Left renal pelvis (tissue), 4 donors: ENCODE results near the gene C22orf39. TPM values are rescaled to one million over a fixed set of nuclear protein-coding genes. Genes with fewer than 3 reads are reported as not detected.

ENCODE experiments used
- DNase-seq, 4 donors: peaks; one replicate each; pipeline ENCODE4 v3.0.0-alpha.2; 2013; ENCODE audit warnings: low read depth in 4 of 4, low spot score in 3 of 4
- polyA plus RNA-seq, 4 donors: library from polyadenylated mRNA; unstranded; fragments of 120-200 nt; gene quantifications; one replicate each; pipeline ENCODE4 v1.2.1, GENCODE V29; 2013; ENCODE audit not compliant: insufficient read length in 4 of 4

The C22orf39 gene
- polyA plus RNA-seq, 4 donors: 39.6 to 46.4 (median 43.2) TPM

DNA sequence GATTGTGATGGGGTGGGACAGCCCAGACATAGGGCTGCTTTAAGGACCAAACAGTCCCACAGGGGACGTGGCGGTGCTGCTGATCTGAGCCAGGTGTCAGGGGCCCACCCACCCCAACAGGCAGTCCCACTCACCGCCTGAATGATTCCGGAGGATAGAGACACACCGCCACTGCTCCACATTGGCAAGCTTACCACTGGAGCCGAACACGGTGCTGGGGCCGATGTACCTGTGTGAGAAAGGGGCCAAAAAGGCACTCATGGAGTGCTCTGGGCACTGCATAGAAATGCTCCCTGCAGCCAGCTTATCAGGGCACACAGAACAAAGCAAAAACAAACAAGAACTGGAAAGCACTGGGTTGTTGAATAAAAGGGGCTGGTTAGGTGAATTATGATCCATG, 41.9 kb downstream of the C22orf39 start:
- no peak for DNase-seq

DNA sequence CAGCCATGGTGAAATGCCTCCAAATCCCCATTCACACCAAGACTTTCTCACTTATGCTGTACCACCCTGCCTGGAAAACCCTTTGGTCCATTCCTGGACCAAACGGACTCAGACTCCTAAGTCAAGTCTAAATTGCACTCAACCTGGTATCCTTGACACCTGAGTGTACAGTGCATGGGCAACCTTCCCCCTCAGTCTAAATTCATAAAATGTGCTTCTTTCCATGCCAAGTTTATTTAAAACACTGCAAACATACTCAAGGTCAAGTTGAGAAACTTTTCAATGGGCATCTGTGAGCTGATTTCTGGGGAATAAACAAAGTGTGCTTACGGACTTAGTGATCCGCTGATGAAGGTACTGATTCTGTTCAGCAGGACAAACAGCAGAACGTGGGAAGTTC, 42.4 kb downstream of the C22orf39 start:
- no peak for DNase-seq

DNA sequence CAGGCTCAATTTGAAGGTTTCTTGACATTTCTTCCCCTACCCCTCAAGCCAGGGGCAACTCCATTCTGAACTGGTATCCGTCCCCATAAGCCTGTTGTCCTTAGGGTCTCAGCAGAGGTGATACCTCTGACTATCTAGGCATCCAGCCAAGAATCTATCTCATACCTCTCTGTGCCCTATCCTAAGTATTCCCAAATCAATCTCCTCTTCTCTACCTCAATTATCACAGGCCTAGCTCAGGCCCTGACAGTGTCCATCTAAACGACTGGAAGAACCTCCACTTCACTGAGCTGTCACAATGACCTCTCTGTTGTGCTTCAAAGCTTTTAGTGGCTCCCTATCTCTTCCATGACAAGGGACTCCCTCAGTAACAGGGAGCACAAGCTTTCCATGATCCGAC, 42.8 kb downstream of the C22orf39 start:
- no peak for DNase-seq

DNA sequence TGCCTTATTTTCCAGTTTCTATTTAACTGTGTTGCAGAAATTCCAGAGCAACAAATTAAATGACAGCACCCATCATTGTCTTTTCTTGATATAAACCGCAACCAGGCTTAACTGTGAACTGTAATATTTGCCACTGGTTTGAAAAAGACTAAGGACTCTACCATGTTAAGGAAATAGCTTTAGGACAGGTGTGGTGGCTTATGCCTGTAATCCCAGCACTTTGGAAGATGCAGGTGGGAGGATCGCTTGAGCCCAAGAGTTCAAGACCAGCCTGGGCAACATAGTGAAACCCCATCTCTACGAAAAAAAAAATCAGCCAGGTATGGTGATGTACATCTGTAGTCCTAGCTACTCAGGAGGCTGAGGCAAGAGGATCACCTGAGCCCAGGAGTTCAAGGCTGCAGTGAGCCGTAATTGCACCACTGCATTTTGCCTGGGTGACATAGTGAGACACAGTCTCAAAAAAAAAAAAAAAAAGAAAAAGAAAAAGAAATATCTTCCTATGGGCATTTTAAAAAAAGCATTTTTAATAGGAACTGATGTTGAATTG, 44.8 kb downstream of the C22orf39 start:
- no peak for DNase-seq

DNA sequence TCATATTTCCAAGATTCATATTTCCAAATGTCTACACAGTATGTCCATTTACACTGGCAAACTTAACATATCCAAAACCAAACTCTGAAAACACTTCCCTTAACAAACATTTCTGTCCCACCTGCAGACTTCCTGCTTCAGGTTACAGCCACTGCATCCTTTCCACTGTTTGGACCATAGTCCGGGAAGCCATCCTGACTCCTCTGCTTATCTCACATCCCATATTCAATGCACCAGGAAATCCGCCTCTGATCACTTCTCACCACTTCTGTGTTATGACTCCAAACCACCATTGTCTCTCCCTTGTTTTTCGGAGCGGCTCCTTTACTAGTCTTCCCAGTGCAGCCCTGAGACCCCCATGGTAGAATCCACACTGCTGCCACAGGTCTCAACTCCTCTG, 46.0 kb downstream of the C22orf39 start:
- no peak for DNase-seq

DNA sequence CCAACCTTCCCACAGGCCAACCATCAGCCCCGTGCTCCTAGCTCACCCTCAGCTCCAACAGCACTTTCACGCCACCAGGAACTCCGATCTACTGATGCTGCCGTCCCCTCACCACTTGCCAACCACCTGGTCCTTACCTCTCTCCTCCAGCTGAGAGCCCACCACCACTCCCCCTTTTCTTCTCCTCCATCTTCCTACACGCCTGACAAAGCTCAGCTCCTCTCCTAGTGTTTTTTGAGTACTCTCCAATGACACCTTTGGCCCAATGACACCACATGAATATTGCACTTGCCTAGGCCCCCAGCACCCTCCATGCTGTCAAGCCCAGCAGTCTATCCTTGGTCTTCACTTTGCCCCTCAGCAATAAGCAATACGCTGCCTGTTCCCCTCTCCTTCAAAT, 46.6 kb downstream of the C22orf39 start:
- DNase-seq: no peak

DNA sequence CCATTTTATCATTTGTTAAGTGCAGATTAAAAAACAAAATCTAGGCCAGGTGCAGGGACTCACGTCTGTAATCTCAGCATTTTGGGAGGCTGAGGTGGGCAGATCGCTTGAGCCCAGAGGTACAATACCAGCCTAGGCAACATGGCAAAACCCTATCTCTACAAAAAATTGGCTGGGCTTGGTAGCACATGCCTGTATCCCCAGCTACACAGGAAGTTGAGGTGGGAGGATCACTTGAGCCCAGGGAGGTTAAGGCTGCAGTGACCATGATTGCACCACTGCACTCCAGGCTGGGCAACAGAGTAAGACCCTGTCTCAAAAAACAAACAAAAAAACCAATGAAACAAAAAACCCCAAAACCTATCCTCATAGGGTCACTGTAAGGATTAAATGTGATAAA, 48.9 kb downstream of the C22orf39 start:
- no peak for DNase-seq

DNA sequence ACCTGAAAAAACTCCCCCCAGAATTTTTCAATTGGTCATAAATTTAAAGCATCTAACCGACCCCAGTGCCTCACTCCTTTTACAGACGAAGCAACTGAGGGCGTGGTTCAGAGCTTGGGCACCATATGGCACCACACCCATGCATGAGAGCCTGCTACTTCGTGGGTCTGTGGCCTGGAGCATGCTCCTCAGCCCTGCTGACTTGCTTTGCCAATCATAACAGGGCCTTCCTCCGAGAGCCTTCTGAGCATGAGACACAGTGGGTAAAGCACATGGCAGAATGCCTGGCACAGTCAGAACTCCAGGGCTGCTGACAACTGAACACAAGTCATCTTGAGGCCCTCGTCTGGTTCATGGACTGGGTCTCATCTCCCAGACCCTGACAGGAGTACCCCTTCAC, 49.3 kb downstream of the C22orf39 start:
- DNase-seq: no peak

DNA sequence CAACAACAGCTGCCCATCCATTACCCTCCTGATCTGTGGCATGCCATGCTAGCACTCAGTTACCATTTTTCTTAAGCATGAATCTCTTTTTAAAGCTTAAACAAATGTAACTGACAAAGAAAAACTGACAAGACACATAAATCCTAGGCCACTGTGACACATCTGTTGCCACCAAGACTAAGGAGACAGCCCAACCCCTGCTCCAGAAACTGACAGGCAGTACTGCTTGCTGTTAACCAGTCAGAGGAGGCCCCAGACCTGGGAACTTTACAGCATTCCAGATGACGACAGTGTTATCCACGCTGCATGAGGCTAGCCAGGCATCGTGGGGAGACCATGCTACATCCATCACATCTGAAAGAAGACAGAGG, 49.8 kb downstream of the C22orf39 start:
- no peak for DNase-seq

DNA sequence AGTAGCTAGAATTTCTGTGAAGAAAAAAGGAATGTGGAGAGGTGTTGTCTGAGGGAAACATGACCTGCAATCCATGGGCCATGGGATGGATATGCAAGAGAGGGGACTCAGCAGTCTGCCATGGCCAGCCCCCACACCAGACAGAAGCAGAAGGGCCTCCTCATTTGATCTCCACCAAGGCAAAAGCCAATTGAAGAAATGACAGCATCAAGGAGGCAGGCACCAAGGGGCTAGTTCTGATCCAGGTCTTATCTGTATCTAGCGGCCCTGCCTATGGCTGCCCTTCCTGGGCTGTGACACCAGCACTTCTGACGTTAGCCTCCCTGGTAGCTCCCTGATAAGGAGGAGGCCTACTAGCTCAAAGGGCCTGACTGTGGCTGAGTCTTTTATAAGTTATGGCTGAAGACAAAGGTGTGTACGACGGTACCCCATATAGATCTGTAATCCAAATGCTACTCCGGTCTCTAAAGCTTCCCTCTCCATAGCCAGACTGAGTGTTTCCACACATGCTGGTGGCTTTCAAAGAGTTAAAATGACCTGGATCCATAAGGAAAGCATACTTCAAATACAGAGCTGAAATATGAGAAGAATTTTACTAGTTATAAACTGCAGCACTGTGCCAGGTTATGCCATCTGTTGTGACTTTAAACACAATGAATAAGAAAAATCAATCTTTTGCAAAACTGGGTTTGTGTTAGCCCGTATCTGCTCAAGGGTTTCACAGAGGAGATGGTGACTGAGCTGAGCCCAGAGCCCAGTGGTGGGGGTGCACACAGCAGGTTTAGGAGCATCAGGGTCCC, 50.4 kb downstream of the C22orf39 start:
- DNase-seq: no peak

DNA sequence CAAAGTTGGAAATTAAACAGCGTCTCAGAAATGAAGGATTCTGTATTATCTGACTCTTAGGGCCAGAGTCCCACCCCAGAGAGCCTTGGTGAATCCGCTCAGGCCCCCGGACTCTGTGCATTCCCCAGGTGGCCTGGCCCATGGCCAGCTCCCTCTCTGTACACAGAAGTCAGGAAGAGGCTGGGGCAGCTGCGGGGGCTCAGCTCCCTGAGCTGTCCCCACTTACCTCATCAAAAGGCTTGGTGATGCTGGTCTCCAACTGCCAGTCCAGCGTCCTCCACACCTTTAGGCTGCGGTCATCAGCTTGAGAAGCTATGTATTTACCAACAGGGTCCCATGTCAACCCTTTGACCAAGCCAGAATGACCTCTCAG, 51.0 kb downstream of the C22orf39 start:
- DNase-seq: no peak

DNA sequence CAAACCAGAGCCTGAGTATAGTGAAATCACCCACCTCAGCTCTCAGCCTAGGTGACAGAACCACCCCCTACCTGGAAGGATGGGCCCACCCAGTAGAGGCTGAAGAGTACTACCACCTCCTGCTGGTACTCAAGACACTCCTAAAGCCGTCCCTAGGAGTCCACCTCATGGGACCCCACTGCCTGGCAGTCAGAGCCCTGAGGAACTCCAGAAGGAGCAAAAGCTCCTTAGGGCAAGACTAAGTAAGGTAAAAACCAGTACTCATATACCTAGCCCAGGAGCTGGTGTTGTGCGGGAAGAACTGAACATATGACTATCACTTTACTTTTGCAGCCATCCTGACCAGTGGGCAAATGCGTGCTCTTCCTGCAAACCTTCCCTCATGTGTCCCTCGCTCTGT, 52.2 kb downstream of the C22orf39 start:
- no peak for DNase-seq

DNA sequence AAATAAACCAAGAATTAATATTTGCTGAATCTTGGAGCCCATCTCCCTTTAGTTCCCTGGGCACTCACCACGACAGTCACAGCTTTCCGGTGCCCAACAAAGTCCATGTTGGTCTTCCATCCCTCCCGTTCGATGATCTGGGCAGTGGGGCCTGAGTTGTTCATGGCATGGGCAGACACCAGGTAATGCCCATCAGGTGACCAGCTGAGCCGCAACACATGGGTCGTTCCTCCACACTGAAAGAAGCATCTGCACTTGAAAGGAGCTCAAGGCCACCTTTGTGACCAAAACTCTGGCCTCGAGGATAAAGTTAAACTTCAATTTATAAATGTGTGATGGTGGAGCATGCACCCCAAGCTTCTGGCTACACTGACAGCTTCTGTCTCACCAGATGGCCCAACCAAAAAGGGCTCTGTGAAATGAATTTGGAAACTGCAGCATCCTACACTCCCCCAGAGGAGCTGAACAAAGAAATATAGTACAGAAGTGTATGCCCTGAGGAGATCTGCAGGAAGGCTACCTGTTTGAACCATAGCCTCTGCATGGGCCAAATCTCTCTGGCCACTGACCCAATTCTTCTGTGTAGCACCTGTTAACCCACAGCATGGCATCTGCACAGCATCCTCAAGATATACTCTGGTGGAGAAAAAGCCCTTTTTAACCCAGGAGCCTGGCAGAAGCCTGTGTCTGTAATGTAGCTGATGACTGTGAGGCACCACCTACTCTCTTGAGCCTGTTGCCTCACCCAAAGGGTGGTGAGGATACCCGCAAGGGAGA, 53.0 kb downstream of the C22orf39 start:
- DNase-seq: no peak

DNA sequence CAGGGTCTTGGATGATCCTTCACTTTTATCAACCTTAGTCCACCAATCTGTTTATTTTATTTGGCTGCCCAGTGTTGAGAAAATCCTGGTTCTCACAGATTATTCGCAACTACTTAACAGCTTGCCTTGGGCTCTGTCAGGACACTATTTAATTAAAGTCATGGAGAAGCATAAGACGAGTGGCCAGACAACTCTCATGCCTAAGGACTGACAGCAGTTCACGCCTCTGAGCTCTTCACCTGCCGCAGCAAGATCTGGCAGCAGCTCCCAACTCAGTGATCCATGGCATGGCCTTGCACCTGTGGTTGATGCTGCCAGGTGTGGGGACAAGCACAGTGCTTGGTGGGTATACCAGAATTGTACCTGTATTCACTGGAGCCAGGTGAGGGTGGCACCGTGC, 53.8 kb downstream of the C22orf39 start:
- DNase-seq: no peak

Other genes with a start within 250 kb of the C22orf39 start
- 1 to 10 TPM; 5.2 to 6.7 (median 6.0) TPM for gene CLTCL1, start 156.0 kb downstream of the C22orf39 start, polyA plus RNA-seq
- gene HIRA, start 16.0 kb downstream of the C22orf39 start, polyA plus RNA-seq: 10 to 100 TPM; 22.8 to 32.8 (median 31.2) TPM
- gene MRPL40, start 15.2 kb downstream of the C22orf39 start, polyA plus RNA-seq: 10 to 100 TPM; 30.8 to 50.0 (median 44.3) TPM
- gene UFD1, start 31.5 kb upstream of the C22orf39 start, polyA plus RNA-seq: 10 to 100 TPM; 47.5 to 75.4 (median 61.7) TPM
- 10 to 100 TPM; 14.0 to 23.6 (median 19.9) TPM for gene CDC45, start 32.2 kb upstream of the C22orf39 start, polyA plus RNA-seq
- gene CLDN5, start 76.7 kb upstream of the C22orf39 start, polyA plus RNA-seq: 10 to 100 TPM; 19.4 to 39.7 (median 21.4) TPM